A673 (cell line): ENCODE measurements around the gene INTU. TPM values are rescaled to one million over a fixed set of nuclear protein-coding genes. Genes with fewer than 3 reads are reported as not detected.

Source experiments
- BruUV-seq: library from RNA; stranded (reverse); fragments of 400-500 nt; replicated peaks from 2 replicates; lab custom pipeline; 2021; lab: Mats Ljungman, UMichigan
- CTCF ChIA-PET: fragments of 300-600 bp; sonication (Branson Sonifier 250); formaldehyde crosslinking; loops from one replicate; lab custom pipeline; 2022; ENCODE audit warnings: antibody characterized with exemption; lab: Charles Lee
- POLR2A ChIA-PET: fragments of 300-600 bp; sonication (Branson Sonifier 250); formaldehyde crosslinking; loops from one replicate; lab custom pipeline; 2022; ENCODE audit warnings: antibody characterized with exemption; ENCODE audit not compliant: low non-redundant PET; lab: Charles Lee
- DNase-seq: peaks from one replicate; pipeline ENCODE4 v3.0.0-alpha.2; 2015; ENCODE audit warnings: low spot score
- H3K27ac ChIP-seq: fragments of 200-600 bp; sonication (generic); 2 replicates; pipeline ENCODE4 v1.5.1; 2016; ENCODE audit warnings: mixed run types, low read depth, mild to moderate bottlenecking, mixed read lengths, antibody characterized with exemption, low read length; ENCODE audit not compliant: poor library complexity, severe bottlenecking
- H3K27me3 ChIP-seq: fragments of 200-600 bp; sonication (generic); replicated peaks from 2 replicates; pipeline ENCODE4 v1.6.1; 2017; ENCODE audit warnings: mixed run types, low read depth, mild to moderate bottlenecking, mixed read lengths, antibody characterized with exemption, low read length; ENCODE audit not compliant: insufficient read depth, poor library complexity
- H3K36me3 ChIP-seq: fragments of 200-600 bp; sonication (generic); 2 replicates; pipeline ENCODE4 v1.6.1; 2016; ENCODE audit warnings: mixed run types, mild to moderate bottlenecking, mixed read lengths, antibody characterized with exemption, low read length; ENCODE audit not compliant: insufficient read depth, poor library complexity, severe bottlenecking
- H3K4me1 ChIP-seq: fragments of 200-600 bp; sonication (generic); 2 replicates; pipeline ENCODE4 v1.6.1; 2017; ENCODE audit warnings: mixed run types, mild to moderate bottlenecking, mixed read lengths, antibody characterized with exemption, low read length; ENCODE audit not compliant: insufficient read depth, poor library complexity, severe bottlenecking
- H3K4me3 ChIP-seq: fragments of 200-600 bp; sonication (generic); 2 replicates; pipeline ENCODE4 v1.5.1; 2016; ENCODE audit warnings: low read depth, mixed run types, mild to moderate bottlenecking, mixed read lengths, low read length; ENCODE audit not compliant: poor library complexity, severe bottlenecking
- H3K9me3 ChIP-seq: fragments of 200-600 bp; sonication (generic); 2 replicates; pipeline ENCODE4 v1.6.1; 2016; ENCODE audit warnings: mixed run types, low read depth, mild to moderate bottlenecking, mixed read lengths, antibody characterized with exemption, low read length; ENCODE audit not compliant: poor library complexity, severe bottlenecking
- EZH2 ChIP-seq: fragments of 200-600 bp; sonication (generic); IDR thresholded peaks from 2 replicates; pipeline ENCODE4 v1.6.1; 2017; ENCODE audit warnings: borderline replicate concordance, low read depth, mild to moderate bottlenecking, mixed read lengths, antibody characterized with exemption, low read length; ENCODE audit not compliant: poor library complexity, severe bottlenecking
- intact Hi-C: fragments of 100-400 bp; cut with micrococcal nuclease; formaldehyde crosslinking; loops from one replicate; pipeline ENCODE4 v1.10.0; 2022; ENCODE audit not compliant: unreplicated experiment
- total RNA-seq: library from RNA; stranded (reverse); gene quantifications from 2 replicates; pipeline ENCODE4 v1.2.3, GENCODE V29; 2021
- TF ChIP-seq, protein P1 (sequence below): fragments of 300-800, 200-600 bp; sonication (generic); conservative IDR thresholded peaks from 2 replicates; pipeline ENCODE4 v1.5.1; 2017; ENCODE audit warnings: low read depth, mild to moderate bottlenecking, antibody characterized with exemption, low read length, moderate library complexity, mixed read lengths

Gene INTU
- total RNA-seq, 1 experiment from 2014 or later: 11.2 TPM

DNA sequence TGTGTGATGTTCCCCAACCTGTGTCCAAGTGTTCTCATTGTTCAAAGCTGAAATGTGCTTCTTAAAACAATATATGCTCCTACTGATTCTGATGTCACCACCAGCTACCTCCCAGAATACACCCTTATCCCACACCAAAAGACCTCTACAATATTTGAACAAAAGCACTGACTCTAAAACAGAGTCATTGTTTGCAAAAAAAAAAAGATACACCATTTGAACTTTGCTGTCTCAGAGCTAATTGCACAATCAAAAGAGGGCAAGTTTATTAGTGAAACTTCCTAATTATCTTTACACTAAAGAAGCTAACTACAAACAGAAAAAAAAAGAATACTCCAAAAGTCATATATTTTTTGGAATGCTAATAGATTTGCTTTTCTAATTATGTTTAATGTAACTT, 34.1 kb upstream of the INTU start:
- TF ChIP-seq, protein P1, sequence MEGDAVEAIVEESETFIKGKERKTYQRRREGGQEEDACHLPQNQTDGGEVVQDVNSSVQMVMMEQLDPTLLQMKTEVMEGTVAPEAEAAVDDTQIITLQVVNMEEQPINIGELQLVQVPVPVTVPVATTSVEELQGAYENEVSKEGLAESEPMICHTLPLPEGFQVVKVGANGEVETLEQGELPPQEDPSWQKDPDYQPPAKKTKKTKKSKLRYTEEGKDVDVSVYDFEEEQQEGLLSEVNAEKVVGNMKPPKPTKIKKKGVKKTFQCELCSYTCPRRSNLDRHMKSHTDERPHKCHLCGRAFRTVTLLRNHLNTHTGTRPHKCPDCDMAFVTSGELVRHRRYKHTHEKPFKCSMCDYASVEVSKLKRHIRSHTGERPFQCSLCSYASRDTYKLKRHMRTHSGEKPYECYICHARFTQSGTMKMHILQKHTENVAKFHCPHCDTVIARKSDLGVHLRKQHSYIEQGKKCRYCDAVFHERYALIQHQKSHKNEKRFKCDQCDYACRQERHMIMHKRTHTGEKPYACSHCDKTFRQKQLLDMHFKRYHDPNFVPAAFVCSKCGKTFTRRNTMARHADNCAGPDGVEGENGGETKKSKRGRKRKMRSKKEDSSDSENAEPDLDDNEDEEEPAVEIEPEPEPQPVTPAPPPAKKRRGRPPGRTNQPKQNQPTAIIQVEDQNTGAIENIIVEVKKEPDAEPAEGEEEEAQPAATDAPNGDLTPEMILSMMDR: no peak
- no peak for TF ChIP-seq EZH2
- no peak for DNase-seq
- H3K27me3 ChIP-seq: no peaks in the 10 kb centered on the region
- POLR2A ChIA-PET: no interaction called here
- no peaks in the 10 kb centered on the region for H3K4me1 ChIP-seq
- BruUV-seq: no TSS peak
- no peak overlapping the region for H3K4me3 ChIP-seq
- no peaks in the 10 kb centered on the region for H3K36me3 ChIP-seq
- CTCF ChIA-PET: interaction anchor here (0.5 kb wide), 1 partner anchor 8 kb away, joined by 4 read pairs; no protein-coding TSS in a partner anchor
- no peak overlapping the region for H3K27ac ChIP-seq
- intact Hi-C loops: no loop called here
- H3K9me3 ChIP-seq: no peaks in the 10 kb centered on the region

DNA sequence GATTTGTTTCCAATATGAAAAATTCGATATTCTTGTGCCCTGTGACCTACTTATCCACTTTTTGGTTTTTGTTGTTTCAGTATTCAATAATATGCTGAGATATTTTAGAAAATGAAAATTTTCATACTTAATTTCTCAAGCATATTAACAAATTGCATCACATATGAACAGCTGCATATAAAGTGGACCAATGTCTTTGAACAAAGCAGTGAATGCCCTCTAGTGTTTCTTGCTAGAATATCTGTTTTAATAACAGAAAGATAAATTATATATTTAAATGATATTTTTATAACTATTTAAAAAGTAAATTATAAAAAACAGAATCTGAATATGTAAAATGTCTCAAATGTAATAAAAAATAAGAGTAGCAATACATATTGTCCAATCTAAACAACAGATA, 31.7 kb upstream of the INTU start:
- ChIA-PET POLR2A (no interaction called here), CTCF (interaction anchor here (0.9 kb wide), 1 partner anchor 131 kb away, joined by 3 read pairs; no protein-coding TSS in a partner anchor)
- H3K27ac ChIP-seq: no peak overlapping the region
- intact Hi-C loops: loop anchor here (10.0 kb wide), 2 partner anchors 454 to 624 kb away; no protein-coding TSS in a partner anchor
- H3K27me3 ChIP-seq: no peaks in the 10 kb centered on the region
- no peak for DNase-seq
- TF ChIP-seq, protein P1: peak; percentile 47; the same call in 1 of the 2 replicates
- TF ChIP-seq EZH2: no peak
- BruUV-seq: no TSS peak
- no peaks in the 10 kb centered on the region for H3K36me3 ChIP-seq
- no peak overlapping the region for H3K4me3 ChIP-seq
- no peaks in the 10 kb centered on the region for H3K4me1 ChIP-seq
- H3K9me3 ChIP-seq: no peaks in the 10 kb centered on the region

DNA sequence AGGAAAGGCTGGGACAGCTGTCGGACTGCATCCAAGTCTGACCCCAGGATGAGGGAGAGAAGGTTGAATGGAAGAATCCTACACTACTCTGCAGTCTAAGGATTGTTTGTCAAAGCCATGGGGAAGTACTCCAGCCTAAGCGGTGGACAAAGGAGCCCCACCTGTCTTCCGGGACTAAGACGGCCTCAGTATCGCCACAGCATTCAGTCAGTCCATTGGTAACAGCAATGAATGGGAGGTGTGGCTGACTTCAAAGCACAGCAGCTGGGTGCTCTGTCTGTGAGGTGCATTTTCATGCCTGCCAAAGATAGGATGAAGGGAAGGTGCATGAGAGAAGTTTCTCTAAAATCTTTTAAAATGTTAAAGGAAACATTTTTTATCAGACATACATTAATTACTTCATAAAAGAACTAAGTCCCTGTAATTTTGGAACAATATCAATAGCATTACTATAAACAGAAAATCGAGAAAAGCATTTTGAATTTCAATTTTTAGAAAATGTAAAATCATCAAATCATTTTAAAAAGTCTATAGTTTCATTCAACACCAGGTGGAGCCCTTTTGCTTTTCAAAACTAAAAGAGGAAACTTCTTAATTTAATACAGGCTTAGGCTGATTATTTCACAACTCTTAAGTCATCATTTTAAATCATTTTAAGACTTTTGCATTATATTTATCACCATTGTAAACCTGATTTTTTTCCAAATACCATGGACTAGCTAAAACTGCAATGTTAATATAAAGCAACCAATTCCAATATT, 27.6 kb upstream of the INTU start:
- intact Hi-C loops: loop anchor here (1.0 to 10.0 kb wide), 3 partner anchors 127 to 620 kb away; no protein-coding TSS in a partner anchor
- ChIA-PET POLR2A (no interaction called here), CTCF (interaction anchor here (1.3 kb wide), 1 partner anchor 127 kb away, joined by 9 read pairs; no protein-coding TSS in a partner anchor)
- no TSS peak for BruUV-seq
- no peaks in the 10 kb centered on the region for H3K36me3 ChIP-seq
- TF ChIP-seq, protein P1: peak; percentile 61
- no peak for TF ChIP-seq EZH2
- H3K27ac ChIP-seq: no peak overlapping the region
- no peaks in the 10 kb centered on the region for H3K27me3 ChIP-seq
- peak; percentile 64 for DNase-seq
- H3K4me1 ChIP-seq: peaks cover 6% of the 10 kb centered on the region
- H3K4me3 ChIP-seq: no peak overlapping the region
- H3K9me3 ChIP-seq: no peaks in the 10 kb centered on the region
